Vagina (tissue), 2 donors: ENCODE data around the gene DIPK1B.

Source experiments
- CTCF ChIP-seq, 3 experiments: fragments of 450-650 bp in 2 of 3; fragments of 200-600 bp in 1 of 3; sonication (generic) in 1 of 3; IDR thresholded peaks; one replicate each; pipeline ENCODE4 v1.5.1; 2017 to 2019; ENCODE audit warnings: antibody characterized with exemption in 3 of 3, mild to moderate bottlenecking in 2 of 3, moderate library complexity in 2 of 3
- POLR2A ChIP-seq, 2 donors: fragments of 450-650 bp; IDR thresholded peaks; one replicate each; pipeline ENCODE4 v1.6.1; 2017; ENCODE audit warnings: antibody characterized with exemption in 2 of 2, mild to moderate bottlenecking in 2 of 2, moderate library complexity in 2 of 2
- POLR2AphosphoS5 ChIP-seq, 2 donors: sonication (generic); formaldehyde crosslinking; IDR thresholded peaks; one replicate each; pipeline ENCODE4 v1.9.0; 2017; ENCODE audit warnings: antibody characterized with exemption in 2 of 2, mild to moderate bottlenecking in 2 of 2, low read depth in 1 of 2; ENCODE audit not compliant: insufficient read depth in 1 of 2

GRCh38 chr9:136724772-136725171, 12.4 kb downstream of the DIPK1B start:
- TF ChIP-seq CTCF (IDR thresholded peaks at IDR 0.05) = no peak
- no peak for TF ChIP-seq POLR2A (IDR thresholded peaks at IDR 0.05)
- TF ChIP-seq POLR2AphosphoS5 (IDR thresholded peaks at IDR 0.05; ENCODE audit: insufficient read depth in 1 of 2, low read depth in 1 of 2) = no peak
